GM21381 (cell line): ENCODE data around the gene SRRD.

Experiments
- ATAC-seq: cut with Tn5 transposase; IDR thresholded peaks from one replicate; pipeline ENCODE4 v1.9.1; 2021; ENCODE audit warnings: mild to moderate bottlenecking, moderate library complexity; ENCODE audit not compliant: unreplicated experiment

Gene SRRD

GRCh38 chr22:26452236-26453016, 31.3 kb upstream of the SRRD start:
- no peak for ATAC-seq

GRCh38 chr22:26453216-26453615, 30.5 kb upstream of the SRRD start:
- no peak for ATAC-seq

DNA sequence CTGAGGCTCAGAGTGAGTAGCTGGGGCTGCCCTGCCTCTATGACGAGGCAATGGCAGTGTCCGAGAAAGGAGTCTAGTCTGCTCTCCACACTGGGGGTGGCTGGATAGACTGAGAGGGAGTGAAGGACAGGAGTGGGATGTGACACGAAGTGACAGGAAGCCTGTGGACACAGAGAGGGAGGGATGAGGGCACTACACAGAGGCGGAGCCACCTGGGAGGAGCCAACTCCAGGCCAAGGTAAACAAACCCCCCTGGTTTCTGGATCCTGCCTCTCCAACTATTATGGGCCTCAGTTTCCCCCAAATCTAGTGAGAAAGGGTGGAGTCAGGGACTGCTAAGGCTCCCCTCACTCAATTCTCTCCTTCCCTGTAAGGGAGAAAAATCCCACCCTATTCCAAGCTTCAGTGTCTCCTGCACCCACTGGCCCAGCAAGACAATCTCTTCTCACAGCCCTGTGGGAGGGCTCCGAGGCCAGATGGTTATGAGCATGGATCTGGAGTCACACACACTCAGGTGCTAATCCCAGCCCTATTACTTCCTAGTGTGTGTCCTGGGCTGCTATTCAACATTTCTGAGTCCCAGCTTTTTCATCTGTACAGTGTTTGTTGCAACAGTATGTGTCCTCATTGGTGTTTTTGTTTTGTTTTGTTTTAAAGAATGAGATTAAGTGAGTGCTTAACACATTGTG, 29.7 kb upstream of the SRRD start:
- ATAC-seq: no peak

DNA sequence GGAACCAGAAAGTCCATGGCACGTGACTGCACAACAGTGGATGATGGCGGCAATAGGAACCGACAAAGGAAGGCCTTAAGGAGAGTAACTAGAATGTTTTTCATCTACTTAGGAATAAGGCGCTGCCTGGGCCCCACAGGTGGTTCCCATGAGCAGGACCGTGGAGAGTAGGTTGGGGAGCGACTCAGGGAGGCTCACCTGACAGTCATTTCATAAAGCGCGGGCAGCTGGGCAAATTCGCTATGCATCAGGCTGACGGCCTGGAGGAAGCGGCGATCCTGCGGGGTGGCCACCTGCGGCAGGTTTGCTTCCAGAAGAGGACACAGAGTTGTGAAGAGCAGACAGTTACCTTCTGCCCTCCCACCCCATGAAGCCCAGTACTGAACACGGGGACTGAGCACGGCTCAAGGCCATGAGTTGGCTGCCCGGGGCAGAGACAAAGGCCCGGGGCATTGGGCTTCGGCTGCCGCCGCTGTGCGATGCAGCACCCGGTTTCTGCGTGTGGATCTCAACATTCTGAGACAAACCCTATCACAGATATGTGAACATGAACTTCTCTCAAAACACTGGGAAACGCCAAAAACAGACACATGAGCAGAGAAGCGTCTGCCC, 25.9 kb upstream of the SRRD start:
- ATAC-seq: no peak

GRCh38 chr22:26460202-26460601, 23.5 kb upstream of the SRRD start:
- ATAC-seq: no peak

GRCh38 chr22:26461188-26461810, 22.4 kb upstream of the SRRD start:
- no peak for ATAC-seq

DNA sequence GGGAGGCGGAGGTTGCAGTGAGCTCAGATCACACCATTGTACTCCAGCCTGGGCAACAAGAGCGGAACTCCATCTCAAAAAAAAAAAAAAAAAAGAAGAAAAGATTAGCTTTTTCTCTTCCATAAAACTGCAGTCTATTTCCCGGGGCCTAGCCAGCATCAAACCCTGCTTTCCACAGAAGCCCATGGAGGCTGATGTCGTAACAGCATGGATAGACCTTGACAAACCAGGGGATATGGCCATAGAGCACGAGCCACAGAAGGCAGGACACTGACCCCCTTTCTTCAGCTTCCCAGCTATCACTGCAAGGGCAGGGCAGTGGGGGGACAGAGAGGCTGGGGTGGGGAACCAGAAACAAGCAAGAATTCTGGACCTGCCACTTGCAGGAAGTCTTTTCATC, 21.6 kb upstream of the SRRD start:
- no peak for ATAC-seq

- no peak for ATAC-seq
Measured at GRCh38 chr22:26462641-26463040, 21.0 kb upstream of the SRRD start.

- no peak for ATAC-seq
Measured at GRCh38 chr22:26463101-26463661, 20.5 kb upstream of the SRRD start.

GRCh38 chr22:26463688-26464087, 20.0 kb upstream of the SRRD start:
- ATAC-seq: no peak

- ATAC-seq: no peak
Measured at GRCh38 chr22:26464312-26464711, 19.4 kb upstream of the SRRD start.

DNA sequence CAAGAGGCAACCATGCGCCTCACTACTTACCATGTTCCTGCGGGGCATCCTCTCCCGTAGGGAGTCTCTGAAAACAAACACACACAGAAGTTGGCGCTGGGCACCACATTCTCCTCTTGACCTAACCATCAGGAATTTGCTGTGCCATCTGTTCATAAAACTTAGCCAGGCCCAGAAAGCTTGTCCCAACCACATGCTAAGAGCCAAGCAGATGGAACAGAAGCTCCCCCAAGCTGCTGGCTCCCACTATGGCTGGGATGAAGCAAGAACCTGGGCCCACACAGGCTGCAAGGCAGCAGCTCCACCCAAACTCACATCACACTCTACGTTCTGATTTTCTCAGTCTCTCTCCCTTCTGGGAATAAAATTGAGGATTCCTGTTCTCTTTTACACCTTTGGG, 17.5 kb upstream of the SRRD start:
- no peak for ATAC-seq

DNA sequence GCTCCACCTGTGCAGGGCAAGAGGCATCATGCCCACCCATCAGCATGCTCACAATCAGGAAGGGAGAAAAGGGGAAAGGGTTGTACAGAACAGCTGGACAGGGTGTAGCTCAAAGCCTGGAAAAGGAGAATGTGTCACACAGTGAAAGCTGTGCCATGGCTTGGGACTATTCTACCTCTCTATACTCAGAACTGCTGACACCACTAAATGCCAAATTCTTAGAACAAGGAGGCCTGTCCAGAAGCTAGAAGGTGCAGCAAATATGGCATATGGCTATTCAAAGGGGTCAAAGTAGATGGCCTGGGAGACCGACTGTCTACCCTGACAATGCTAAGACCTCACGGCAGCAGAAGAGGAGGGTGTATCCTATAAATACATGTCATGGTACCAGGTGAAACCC, 12.9 kb upstream of the SRRD start:
- ATAC-seq: no peak

GRCh38 chr22:26471522-26471921, 12.2 kb upstream of the SRRD start:
- no peak for ATAC-seq

DNA sequence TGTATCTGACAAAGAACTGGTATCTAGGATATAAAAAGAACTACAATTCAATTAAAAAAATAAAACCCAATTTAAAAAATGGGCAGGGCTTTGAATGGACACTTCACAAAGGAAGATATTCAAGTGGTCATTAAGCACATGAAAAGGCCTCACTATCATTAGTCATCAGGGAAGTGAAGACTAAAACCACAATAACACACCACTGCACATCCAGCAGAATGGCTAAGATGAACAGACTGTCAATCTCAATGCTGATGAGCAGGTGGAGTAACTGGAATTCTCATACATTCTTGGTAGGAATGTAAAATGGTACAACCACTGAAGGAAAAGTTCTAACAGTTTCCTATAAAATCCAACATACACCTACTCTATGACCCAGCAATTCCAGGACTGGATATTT, 9.0 kb upstream of the SRRD start:
- no peak for ATAC-seq

- ATAC-seq: no peak
Measured at GRCh38 chr22:26476705-26477340, 6.9 kb upstream of the SRRD start.

GRCh38 chr22:26477341-26477731, 6.3 kb upstream of the SRRD start:
- no peak for ATAC-seq

- no peak for ATAC-seq
Measured at GRCh38 chr22:26479043-26479791, 4.5 kb upstream of the SRRD start.

- no peak for ATAC-seq
Measured at GRCh38 chr22:26479792-26480610, 3.7 kb upstream of the SRRD start.

DNA sequence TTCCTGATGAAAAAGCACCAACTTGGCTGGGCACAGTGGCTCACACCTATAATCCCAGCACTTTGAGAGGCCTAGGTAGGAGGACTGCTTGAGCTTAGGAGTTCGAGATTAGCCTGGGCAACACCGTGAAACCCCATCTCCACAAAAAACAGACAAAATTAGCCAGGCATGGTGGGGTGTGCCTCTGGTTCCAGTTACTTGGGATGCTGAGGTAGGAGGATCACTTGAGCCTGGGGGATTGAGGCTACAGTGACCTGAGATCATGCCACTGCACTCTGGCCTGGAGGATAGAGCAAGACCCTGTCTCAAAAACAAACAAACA, 3.1 kb upstream of the SRRD start:
- ATAC-seq: no peak
